ENCODE measurements around the gene PARN. TPM values are rescaled to one million over a fixed set of nuclear protein-coding genes. Genes with fewer than 3 reads are reported as not detected.

The PARN gene
- total RNA-seq, 1 experiment from 2014 or later: 37.7 TPM

- no peak for TF ChIP-seq MYBL2 (CRISPR knock-in tag; IDR thresholded peaks at IDR 0.05)
These were observed 205.5 kb downstream of the PARN start (continued) for GRCh38 chr16:14424595-14424994.

- Mint-ChIP-seq H3K4me1 (peaks cover 14% of the 10 kb centered on the region), H3K36me3 (no peaks in the 10 kb centered on the region; the same call in 1 of the 2 replicates), H3K4me3 (no peak overlapping the region), H3K27me3 (ENCODE audit: low read depth) (no peaks in the 10 kb centered on the region; the same call in 1 of the 2 replicates), H3K27ac (no peak overlapping the region), H3K9me3 (no peaks in the 10 kb centered on the region)
- no peak for ATAC-seq
- no peak for TF ChIP-seq NR1H2 (CRISPR knock-in tag; IDR thresholded peaks at IDR 0.05)
- TF ChIP-seq SMAD3 (CRISPR knock-in tag; IDR thresholded peaks at IDR 0.05; ENCODE audit: borderline replicate concordance): no peak
- no peak for TF ChIP-seq CREB1 (CRISPR knock-in tag; IDR thresholded peaks at IDR 0.05)
- TF ChIP-seq E2F5 (CRISPR knock-in tag; IDR thresholded peaks at IDR 0.05): no peak
- no peak for TF ChIP-seq ZNF219 (CRISPR knock-in tag; IDR thresholded peaks at IDR 0.05; ENCODE audit: borderline replicate concordance)
- no peak for TF ChIP-seq ERG (CRISPR knock-in tag; IDR thresholded peaks at IDR 0.05)
- TF ChIP-seq USF2 (CRISPR knock-in tag; IDR thresholded peaks at IDR 0.05): no peak
- no peak for TF ChIP-seq ZBTB43 (CRISPR knock-in tag; IDR thresholded peaks at IDR 0.05)
- TF ChIP-seq ATF3 (CRISPR knock-in tag; conservative IDR thresholded peaks at IDR 0.05): no peak
- no peak for TF ChIP-seq ZMAT4 (CRISPR knock-in tag; IDR thresholded peaks at IDR 0.05)
- TF ChIP-seq RELA (CRISPR knock-in tag; IDR thresholded peaks at IDR 0.05; ENCODE audit: borderline replicate concordance): no peak
- POLR2A ChIA-PET: no interaction called here
- CTCF ChIA-PET: no interaction called here
- no peak for DNase-seq (ENCODE audit: low spot score)
These were observed 206.7 kb downstream of the PARN start for GRCh38 chr16:14423344-14423743.

- POLR2A ChIA-PET: no interaction called here
- Mint-ChIP-seq H3K27ac (no peak overlapping the region), H3K9me3 (peaks cover 13% of the 10 kb centered on the region), H3K36me3 (peaks cover 11% of the 10 kb centered on the region), H3K27me3 (ENCODE audit: low read depth) (no peaks in the 10 kb centered on the region; the same call in 1 of the 2 replicates), H3K4me3 (no peak overlapping the region), H3K4me1 (no peaks in the 10 kb centered on the region)
- TF ChIP-seq ATF3 (CRISPR knock-in tag; conservative IDR thresholded peaks at IDR 0.05) (no peak), GRHL2 (CRISPR knock-in tag; IDR thresholded peaks at IDR 0.05; ENCODE audit: insufficient replicate concordance, severe bottlenecking) (no peak), RELA (CRISPR knock-in tag; IDR thresholded peaks at IDR 0.05; ENCODE audit: borderline replicate concordance) (no peak), ZBTB43 (CRISPR knock-in tag; IDR thresholded peaks at IDR 0.05) (no peak), TEAD4 (CRISPR knock-in tag; IDR thresholded peaks at IDR 0.05) (no peak), NR2C2 (CRISPR knock-in tag; IDR thresholded peaks at IDR 0.05) (no peak), CREM (CRISPR knock-in tag; IDR thresholded peaks at IDR 0.05) (no peak), JAZF1 (CRISPR knock-in tag; IDR thresholded peaks at IDR 0.05) (no peak), NFE2L1 (CRISPR knock-in tag; IDR thresholded peaks at IDR 0.05) (no peak), RORB (CRISPR knock-in tag; IDR thresholded peaks at IDR 0.05) (no peak)
- no peak for ATAC-seq
- DNase-seq (ENCODE audit: low spot score): no peak
- CTCF ChIA-PET: interaction anchor here (0.6 to 0.9 kb wide), 3 partner anchors 25 to 49 kb away, joined by 3 read pairs; no protein-coding TSS in a partner anchor
These were observed 209.2 kb downstream of the PARN start for GRCh38 chr16:14420721-14421488.

Data from WTC11 (cell line).